ENCODE data around the gene SBF2. TPM values are rescaled to one million over a fixed set of nuclear protein-coding genes. Genes with fewer than 3 reads are reported as not detected.

The SBF2 gene
- total and polyA plus RNA-seq, 5 donors from 2014 or later, result 1.1 to 5.5 (median 2.1) TPM

DNA sequence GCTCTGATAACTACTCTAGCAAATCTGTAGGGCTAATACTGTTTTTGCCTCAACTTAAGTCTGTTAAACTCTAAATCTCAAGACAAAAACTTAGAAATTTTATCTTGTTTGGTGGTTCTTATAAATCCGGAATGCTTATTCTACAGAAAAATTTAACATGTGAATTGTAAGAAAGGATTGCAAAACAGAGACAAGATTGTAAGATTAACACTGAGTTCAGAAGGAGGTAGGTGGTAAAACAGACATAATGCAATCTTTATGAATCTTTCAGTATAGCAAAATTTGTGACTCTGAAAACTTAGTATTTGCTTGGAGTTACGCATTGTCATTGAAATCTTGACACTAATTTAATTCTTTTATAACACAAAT, 263.9 kb downstream of the SBF2 start:
- ATAC-seq (ENCODE audit: low read depth in 2 of 2), result no peak
- peaks cover 5% of the 10 kb centered on the region for H3K27me3 Mint-ChIP-seq
- DNase-seq, result no peak
- no peaks in the 10 kb centered on the region for H3K9me3 ChIP-seq (ENCODE audit: control insufficient read depth in 2 of 2, low read length in 2 of 2)
- H3K36me3 Mint-ChIP-seq, result peaks cover 6% of the 10 kb centered on the region
- no peaks in the 10 kb centered on the region for H3K9me3 Mint-ChIP-seq
- no peaks in the 10 kb centered on the region for H3K4me1 Mint-ChIP-seq
- H3K27ac Mint-ChIP-seq, result no peak overlapping the region
- H3K36me3 ChIP-seq (ENCODE audit: control insufficient read depth, insufficient read depth, low read length), result no peaks in the 10 kb centered on the region
- H3K4me1 ChIP-seq (ENCODE audit: control insufficient read depth, insufficient read depth, low read length, poor library complexity, severe bottlenecking), result no peaks in the 10 kb centered on the region
- no peak overlapping the region for H3K4me3 Mint-ChIP-seq
- H3K27me3 ChIP-seq (ENCODE audit: control insufficient read depth, insufficient read depth, low read length), result no peaks in the 10 kb centered on the region
- no peak overlapping the region for H3K27ac ChIP-seq (ENCODE audit: insufficient read depth, low read length, poor library complexity, severe bottlenecking)
- no peak overlapping the region for H3K4me3 ChIP-seq (ENCODE audit: low read depth, low read length)

DNA sequence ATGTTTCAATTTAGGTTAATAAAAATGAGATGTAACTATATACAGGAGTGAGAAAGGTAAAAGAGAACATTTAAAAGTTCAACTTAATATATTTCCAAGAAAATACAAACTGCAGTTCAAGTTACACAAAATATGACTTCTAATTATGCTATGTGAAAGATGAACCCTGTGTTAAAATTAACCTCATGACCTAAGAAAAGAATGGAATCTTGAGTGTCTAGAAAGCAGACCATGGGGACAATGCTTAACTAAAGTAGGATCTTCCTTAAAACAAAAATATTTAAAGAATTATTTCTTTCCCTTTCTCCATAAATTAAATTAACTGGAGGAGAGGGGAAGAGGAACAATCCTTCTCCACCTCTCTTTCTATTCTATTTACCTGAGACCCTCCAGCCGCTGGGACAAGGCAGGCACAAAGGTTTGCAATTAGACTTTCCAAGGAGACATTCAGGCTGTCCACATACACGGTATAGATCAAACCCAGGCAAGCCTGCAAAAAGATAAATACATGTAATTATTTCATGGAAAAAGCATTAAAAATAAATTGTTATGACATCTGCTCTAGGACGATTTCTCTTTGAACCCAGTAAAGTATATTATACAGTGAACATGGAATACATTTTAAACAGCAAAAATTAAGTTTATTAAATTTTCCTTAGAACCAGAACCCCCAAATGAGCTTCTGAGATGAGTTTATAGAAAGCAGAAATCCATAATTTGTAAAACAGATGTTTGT, 264.5 kb downstream of the SBF2 start:
- H3K27ac ChIP-seq (ENCODE audit: insufficient read depth, low read length, poor library complexity, severe bottlenecking), result no peak overlapping the region
- H3K36me3 Mint-ChIP-seq, result peaks cover 6% of the 10 kb centered on the region
- H3K36me3 ChIP-seq (ENCODE audit: control insufficient read depth, insufficient read depth, low read length), result no peaks in the 10 kb centered on the region
- H3K27ac Mint-ChIP-seq, result no peak overlapping the region
- H3K4me3 Mint-ChIP-seq, result no peak overlapping the region
- no peak overlapping the region for H3K4me3 ChIP-seq (ENCODE audit: low read depth, low read length)
- H3K27me3 ChIP-seq (ENCODE audit: control insufficient read depth, insufficient read depth, low read length), result no peaks in the 10 kb centered on the region
- ATAC-seq (ENCODE audit: low read depth in 2 of 2) (no peak), DNase-seq (no peak)
- H3K4me1 ChIP-seq (ENCODE audit: control insufficient read depth, insufficient read depth, low read length, poor library complexity, severe bottlenecking), result no peaks in the 10 kb centered on the region
- no peaks in the 10 kb centered on the region for H3K9me3 Mint-ChIP-seq
- H3K4me1 Mint-ChIP-seq, result peaks cover 0 to 1% (median 0%) of the 10 kb centered on the region in 4 donors
- peaks cover 9% of the 10 kb centered on the region for H3K27me3 Mint-ChIP-seq
- H3K9me3 ChIP-seq (ENCODE audit: control insufficient read depth in 2 of 2, low read length in 2 of 2), result no peaks in the 10 kb centered on the region

DNA sequence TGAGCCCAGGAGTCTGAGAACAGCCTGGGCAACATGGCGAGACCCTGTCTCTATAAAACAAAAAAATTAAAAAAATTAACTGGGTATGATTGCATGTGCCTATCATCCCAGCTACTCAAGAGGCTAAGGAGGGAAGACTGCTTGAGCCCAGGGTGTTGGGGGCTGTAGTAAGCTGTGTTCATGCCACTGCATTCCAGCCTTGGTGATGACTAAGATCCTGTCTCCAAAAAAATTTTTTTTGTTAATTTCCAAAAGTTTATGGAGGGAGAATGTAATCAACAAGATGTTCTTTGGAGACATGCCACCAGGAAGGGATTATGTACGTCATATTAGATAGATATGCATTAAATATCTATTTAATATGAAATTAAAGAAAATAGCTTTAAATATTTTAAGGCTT, 267.5 kb downstream of the SBF2 start:
- H3K27ac Mint-ChIP-seq, result no peak overlapping the region
- H3K9me3 Mint-ChIP-seq, result no peaks in the 10 kb centered on the region
- H3K4me1 Mint-ChIP-seq, result peaks cover 0 to 4% (median 3%) of the 10 kb centered on the region in 4 donors
- H3K4me3 Mint-ChIP-seq, result no peak overlapping the region
- no peak for ATAC-seq (ENCODE audit: low read depth in 2 of 2)
- Histone ChIP-seq H3K4me1 (ENCODE audit: control insufficient read depth, insufficient read depth, low read length, poor library complexity, severe bottlenecking) (no peaks in the 10 kb centered on the region), H3K27me3 (ENCODE audit: control insufficient read depth, insufficient read depth, low read length) (no peaks in the 10 kb centered on the region), H3K27ac (ENCODE audit: insufficient read depth, low read length, poor library complexity, severe bottlenecking) (no peak overlapping the region), H3K9me3 (ENCODE audit: control insufficient read depth in 2 of 2, low read length in 2 of 2) (no peaks in the 10 kb centered on the region), H3K4me3 (ENCODE audit: low read depth, low read length) (no peak overlapping the region), H3K36me3 (ENCODE audit: control insufficient read depth, insufficient read depth, low read length) (no peaks in the 10 kb centered on the region)
- DNase-seq, result no peak
- H3K36me3 Mint-ChIP-seq, result peaks cover 6% of the 10 kb centered on the region
- peaks cover 9% of the 10 kb centered on the region for H3K27me3 Mint-ChIP-seq

DNA sequence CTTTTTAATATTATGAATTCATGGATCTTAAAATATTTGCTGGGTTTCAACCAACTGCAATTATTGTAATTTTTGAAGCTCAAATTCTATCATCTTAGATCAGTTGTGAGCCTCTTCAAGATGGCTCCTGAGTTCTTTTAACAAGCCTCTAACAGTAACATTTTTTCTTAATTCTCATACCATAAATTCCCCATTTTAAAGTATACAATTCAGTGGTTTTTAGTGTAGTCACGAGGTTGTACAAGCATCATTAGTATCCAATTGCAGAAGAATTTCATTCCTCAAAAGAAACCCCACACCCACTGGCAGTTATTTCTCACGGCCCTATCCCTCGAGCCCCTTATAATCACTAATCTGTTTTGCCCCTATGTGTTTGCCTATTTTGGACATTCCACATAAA, 270.8 kb downstream of the SBF2 start:
- no peak overlapping the region for H3K27ac ChIP-seq (ENCODE audit: insufficient read depth, low read length, poor library complexity, severe bottlenecking)
- H3K4me3 ChIP-seq (ENCODE audit: low read depth, low read length), result no peak overlapping the region
- Mint-ChIP-seq H3K36me3 (peaks cover 6% of the 10 kb centered on the region), H3K4me1 (peaks cover 0 to 8% (median 3%) of the 10 kb centered on the region in 4 donors), H3K27me3 (peaks cover 10% of the 10 kb centered on the region), H3K9me3 (no peaks in the 10 kb centered on the region), H3K27ac (no peak overlapping the region), H3K4me3 (no peak overlapping the region)
- H3K27me3 ChIP-seq (ENCODE audit: control insufficient read depth, insufficient read depth, low read length), result no peaks in the 10 kb centered on the region
- no peaks in the 10 kb centered on the region for H3K9me3 ChIP-seq (ENCODE audit: control insufficient read depth in 2 of 2, low read length in 2 of 2)
- ATAC-seq (ENCODE audit: low read depth in 2 of 2), result no peak
- H3K36me3 ChIP-seq (ENCODE audit: control insufficient read depth, insufficient read depth, low read length), result no peaks in the 10 kb centered on the region
- DNase-seq, result no peak
- no peaks in the 10 kb centered on the region for H3K4me1 ChIP-seq (ENCODE audit: control insufficient read depth, insufficient read depth, low read length, poor library complexity, severe bottlenecking)

DNA sequence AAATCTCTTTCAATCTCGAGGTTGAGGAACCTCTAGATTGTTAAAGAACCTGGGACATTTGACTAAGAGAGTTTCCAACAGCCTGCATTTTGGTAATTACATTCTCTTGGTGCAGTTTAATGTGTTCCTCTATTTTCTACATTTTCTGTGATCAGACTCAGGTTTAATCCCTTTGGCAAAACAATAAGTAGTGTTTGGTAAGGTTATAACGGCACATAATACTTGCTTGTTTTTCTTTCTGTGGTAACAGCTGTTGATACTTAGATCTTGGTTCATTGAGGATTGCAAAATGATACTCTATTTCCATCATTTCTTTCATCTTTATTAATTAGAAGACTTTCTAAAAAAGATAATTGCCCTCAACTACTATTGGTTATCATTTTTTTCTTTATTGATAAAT, 271.3 kb downstream of the SBF2 start:
- peaks cover 6% of the 10 kb centered on the region for H3K36me3 Mint-ChIP-seq
- DNase-seq (no peak), ATAC-seq (ENCODE audit: low read depth in 2 of 2) (no peak)
- Histone ChIP-seq H3K27ac (ENCODE audit: insufficient read depth, low read length, poor library complexity, severe bottlenecking) (no peak overlapping the region), H3K9me3 (ENCODE audit: control insufficient read depth in 2 of 2, low read length in 2 of 2) (no peaks in the 10 kb centered on the region), H3K27me3 (ENCODE audit: control insufficient read depth, insufficient read depth, low read length) (no peaks in the 10 kb centered on the region), H3K4me1 (ENCODE audit: control insufficient read depth, insufficient read depth, low read length, poor library complexity, severe bottlenecking) (no peaks in the 10 kb centered on the region), H3K36me3 (ENCODE audit: control insufficient read depth, insufficient read depth, low read length) (no peaks in the 10 kb centered on the region), H3K4me3 (ENCODE audit: low read depth, low read length) (no peak overlapping the region)
- H3K27ac Mint-ChIP-seq, result no peak overlapping the region
- H3K27me3 Mint-ChIP-seq, result peaks cover 10% of the 10 kb centered on the region
- peaks cover 0 to 8% (median 3%) of the 10 kb centered on the region in 4 donors for H3K4me1 Mint-ChIP-seq
- H3K9me3 Mint-ChIP-seq, result no peaks in the 10 kb centered on the region
- H3K4me3 Mint-ChIP-seq, result no peak overlapping the region

DNA sequence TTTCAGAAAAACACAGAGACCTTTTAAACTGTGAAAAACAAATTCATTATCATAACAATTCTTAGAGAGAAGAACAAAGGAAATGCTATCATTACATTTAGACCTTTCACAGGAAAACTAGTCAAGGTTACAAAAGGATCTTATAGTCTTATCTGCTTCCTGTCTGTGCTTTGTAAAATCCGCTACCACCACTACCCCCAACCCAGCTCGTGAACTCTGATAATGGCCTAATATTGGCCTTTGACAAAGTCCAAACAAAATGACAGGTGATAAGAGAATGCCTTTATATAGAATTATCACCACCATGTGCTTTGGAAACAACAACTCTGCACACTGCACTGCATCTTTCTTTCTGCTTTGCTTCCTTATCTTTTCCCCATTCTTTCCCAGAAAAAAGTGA, 272.5 kb downstream of the SBF2 start:
- Mint-ChIP-seq H3K4me1 (peaks cover 0 to 8% (median 3%) of the 10 kb centered on the region in 4 donors), H3K4me3 (no peak overlapping the region)
- no peak overlapping the region for H3K4me3 ChIP-seq (ENCODE audit: low read depth, low read length)

DNA sequence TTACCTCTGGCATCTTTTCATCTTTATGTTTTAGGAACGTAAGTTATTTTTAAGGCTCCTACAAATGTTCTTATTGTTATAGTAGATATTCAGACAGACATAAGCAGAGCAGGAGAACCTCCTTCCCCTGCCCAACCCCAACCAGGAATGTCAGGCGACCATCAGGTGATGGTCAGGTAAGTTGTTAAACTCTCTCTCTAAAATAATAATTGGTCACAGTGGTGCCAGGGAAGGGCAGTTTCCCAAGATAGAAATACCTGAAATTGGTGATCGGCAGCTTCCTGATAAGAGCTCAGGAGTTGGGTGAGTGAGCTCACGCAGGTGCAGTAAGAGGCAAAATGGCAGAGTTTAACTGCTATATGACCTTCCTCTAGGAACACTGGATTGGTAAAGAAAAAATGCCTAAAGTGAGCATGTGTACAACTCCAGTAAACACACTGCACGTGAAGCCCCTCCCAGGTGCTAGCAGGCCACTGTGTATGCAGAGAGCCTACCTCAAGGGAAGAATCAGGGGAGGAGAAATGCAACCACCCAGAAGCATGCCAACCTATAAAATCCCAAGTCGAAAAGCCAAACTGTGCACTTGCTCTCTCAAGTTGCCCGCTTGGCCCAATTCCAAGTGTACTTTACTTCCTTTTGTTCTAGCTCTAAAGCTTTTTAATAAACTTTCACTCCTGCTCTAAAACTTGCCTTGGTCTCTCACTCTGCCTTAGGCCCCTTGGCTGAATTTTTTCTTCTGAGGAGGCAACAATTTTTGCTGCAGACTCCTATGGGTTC, 273.9 kb downstream of the SBF2 start:
- DNase-seq (no peak), ATAC-seq (ENCODE audit: low read depth in 2 of 2) (no peak)
- Histone ChIP-seq H3K27me3 (ENCODE audit: control insufficient read depth, insufficient read depth, low read length) (no peaks in the 10 kb centered on the region), H3K4me3 (ENCODE audit: low read depth, low read length) (no peak overlapping the region), H3K4me1 (ENCODE audit: control insufficient read depth, insufficient read depth, low read length, poor library complexity, severe bottlenecking) (no peaks in the 10 kb centered on the region), H3K27ac (ENCODE audit: insufficient read depth, low read length, poor library complexity, severe bottlenecking) (no peak overlapping the region), H3K36me3 (ENCODE audit: control insufficient read depth, insufficient read depth, low read length) (no peaks in the 10 kb centered on the region), H3K9me3 (ENCODE audit: control insufficient read depth in 2 of 2, low read length in 2 of 2) (no peaks in the 10 kb centered on the region)
- Mint-ChIP-seq H3K4me1 (peaks cover 0 to 8% (median 3%) of the 10 kb centered on the region in 4 donors), H3K9me3 (peaks cover 0 to 3% (median 0%) of the 10 kb centered on the region in 7 donors), H3K4me3 (no peak overlapping the region), H3K27ac (no peak overlapping the region), H3K36me3 (no peaks in the 10 kb centered on the region), H3K27me3 (peaks cover 9% of the 10 kb centered on the region)

More for the DNA sequence above, 272.5 kb downstream of the SBF2 start:
- DNase-seq, result peak in 1 of 3 donors; percentile 2
- no peaks in the 10 kb centered on the region for H3K36me3 Mint-ChIP-seq
- no peaks in the 10 kb centered on the region for H3K9me3 Mint-ChIP-seq
- no peak for ATAC-seq (ENCODE audit: low read depth in 2 of 2)
- H3K27ac Mint-ChIP-seq, result no peak overlapping the region
- H3K27me3 ChIP-seq (ENCODE audit: control insufficient read depth, insufficient read depth, low read length), result no peaks in the 10 kb centered on the region
- peaks cover 10% of the 10 kb centered on the region for H3K27me3 Mint-ChIP-seq
- H3K4me1 ChIP-seq (ENCODE audit: control insufficient read depth, insufficient read depth, low read length, poor library complexity, severe bottlenecking), result no peaks in the 10 kb centered on the region
- no peaks in the 10 kb centered on the region for H3K9me3 ChIP-seq (ENCODE audit: control insufficient read depth in 2 of 2, low read length in 2 of 2)
- no peaks in the 10 kb centered on the region for H3K36me3 ChIP-seq (ENCODE audit: control insufficient read depth, insufficient read depth, low read length)
- no peak overlapping the region for H3K27ac ChIP-seq (ENCODE audit: insufficient read depth, low read length, poor library complexity, severe bottlenecking)
